LNCAP (cell line): ENCODE measurements around the gene HOXD9.

ENCODE experiments used
- CTCF ChIP-seq: fragments of 450-650 bp; IDR thresholded peaks from 2 replicates; pipeline ENCODE4 v1.5.1; 2017; ENCODE audit warnings: mild to moderate bottlenecking

HOXD9 gene

GRCh38 chr2:176156301-176156806, 33.8 kb downstream of the HOXD9 start:
- TF ChIP-seq CTCF = no peak

- TF ChIP-seq CTCF = no peak
Measured at GRCh38 chr2:176156807-176157498, 34.4 kb downstream of the HOXD9 start, which contains the start of gene HOXD3. Gene HOXD3 (plus strand): TSS chr2:176157307. CDS start chr2:176169115, 11,808 bp downstream.

- TF ChIP-seq CTCF = no peak
Measured at GRCh38 chr2:176157499-176158185, 35.1 kb downstream of the HOXD9 start.

- TF ChIP-seq CTCF = no peak
Measured at GRCh38 chr2:176158186-176158591, 35.7 kb downstream of the HOXD9 start.

GRCh38 chr2:176158855-176159662, 36.5 kb downstream of the HOXD9 start:
- no peak for TF ChIP-seq CTCF

- no peak for TF ChIP-seq CTCF
Measured at GRCh38 chr2:176159663-176160250, 37.2 kb downstream of the HOXD9 start.

GRCh38 chr2:176160251-176160985, 37.9 kb downstream of the HOXD9 start:
- TF ChIP-seq CTCF = no peak
